ENCODE data around the gene CPNE4.
A peak's percentile ranks its signal among the peaks of the same experiment; 100 is the strongest.

The CPNE4 gene

GRCh38 chr3:131568460-131568859, 466.4 kb downstream of the CPNE4 start:
- DNase-seq, result peak; percentile 6

GRCh38 chr3:131564812-131565211, 470.0 kb downstream of the CPNE4 start:
- DNase-seq, result peak; percentile 5

- no peak for DNase-seq
Observed at GRCh38 chr3:131561511-131561910, 473.3 kb downstream of the CPNE4 start.

GRCh38 chr3:131560795-131561194, 474.0 kb downstream of the CPNE4 start:
- DNase-seq, result no peak

- DNase-seq, result no peak
Observed at GRCh38 chr3:131555456-131555855, 479.4 kb downstream of the CPNE4 start.

- DNase-seq, result no peak
Observed at GRCh38 chr3:131553495-131554247, 481.1 kb downstream of the CPNE4 start.

- DNase-seq, result no peak
Observed at GRCh38 chr3:131551761-131552160, 483.1 kb downstream of the CPNE4 start.

- DNase-seq, result no peak
Observed at GRCh38 chr3:131550562-131551465, 484.0 kb downstream of the CPNE4 start.

GRCh38 chr3:131549340-131549739, 485.5 kb downstream of the CPNE4 start:
- peak; percentile 42 for DNase-seq

GRCh38 chr3:131547585-131547984, 487.2 kb downstream of the CPNE4 start:
- DNase-seq, result no peak

GRCh38 chr3:131546441-131546840, 488.4 kb downstream of the CPNE4 start:
- DNase-seq, result no peak

GRCh38 chr3:131544557-131544956, 490.3 kb downstream of the CPNE4 start:
- peak; percentile 47 for DNase-seq

GRCh38 chr3:131543714-131544113, 491.1 kb downstream of the CPNE4 start:
- peak; percentile 76 for DNase-seq

GRCh38 chr3:131541288-131541687, 493.5 kb downstream of the CPNE4 start:
- no peak for DNase-seq

GRCh38 chr3:131540821-131541220, 494.0 kb downstream of the CPNE4 start:
- DNase-seq, result no peak

GRCh38 chr3:131540143-131540542, 494.7 kb downstream of the CPNE4 start:
- DNase-seq, result no peak

GRCh38 chr3:131538968-131539367, 495.8 kb downstream of the CPNE4 start:
- no peak for DNase-seq

GRCh38 chr3:131537531-131537930, 497.3 kb downstream of the CPNE4 start:
- DNase-seq, result no peak

GRCh38 chr3:131535596-131535995, 499.2 kb downstream of the CPNE4 start:
- no peak for DNase-seq

- no peak for DNase-seq
Observed at GRCh38 chr3:131535131-131535530, 499.7 kb downstream of the CPNE4 start.

GRCh38 chr3:131532645-131533044, 502.2 kb downstream of the CPNE4 start:
- no peak for DNase-seq

- no peak for DNase-seq
Observed at GRCh38 chr3:131530843-131531242, 504.0 kb downstream of the CPNE4 start.

GRCh38 chr3:131530388-131530787, 504.4 kb downstream of the CPNE4 start:
- no peak for DNase-seq

GRCh38 chr3:131526801-131527347, 507.9 kb downstream of the CPNE4 start:
- DNase-seq, result peak; percentile 92
